ENCODE data around the gene RHEX. TPM values are rescaled to one million over a fixed set of nuclear protein-coding genes. Genes with fewer than 3 reads are reported as not detected.

The RHEX gene
- total RNA-seq, 4 donors from 2014 or later = 0.93 to 9.9 (median 1.7) TPM; not detected in 1

GRCh38 chr1:206010060-206010459 is 42.9 kb upstream of the RHEX start:
- WGBS, 2 donors = 76 to 83% methylated on average over 5 of the region's 5 CpGs
- intact Hi-C loops (cut with DNase I; ENCODE audit: low total_unique reads) = no loop called here
- TF ChIP-seq POLR2A (IDR thresholded peaks at IDR 0.05) = no peak
- TF ChIP-seq, protein P1, sequence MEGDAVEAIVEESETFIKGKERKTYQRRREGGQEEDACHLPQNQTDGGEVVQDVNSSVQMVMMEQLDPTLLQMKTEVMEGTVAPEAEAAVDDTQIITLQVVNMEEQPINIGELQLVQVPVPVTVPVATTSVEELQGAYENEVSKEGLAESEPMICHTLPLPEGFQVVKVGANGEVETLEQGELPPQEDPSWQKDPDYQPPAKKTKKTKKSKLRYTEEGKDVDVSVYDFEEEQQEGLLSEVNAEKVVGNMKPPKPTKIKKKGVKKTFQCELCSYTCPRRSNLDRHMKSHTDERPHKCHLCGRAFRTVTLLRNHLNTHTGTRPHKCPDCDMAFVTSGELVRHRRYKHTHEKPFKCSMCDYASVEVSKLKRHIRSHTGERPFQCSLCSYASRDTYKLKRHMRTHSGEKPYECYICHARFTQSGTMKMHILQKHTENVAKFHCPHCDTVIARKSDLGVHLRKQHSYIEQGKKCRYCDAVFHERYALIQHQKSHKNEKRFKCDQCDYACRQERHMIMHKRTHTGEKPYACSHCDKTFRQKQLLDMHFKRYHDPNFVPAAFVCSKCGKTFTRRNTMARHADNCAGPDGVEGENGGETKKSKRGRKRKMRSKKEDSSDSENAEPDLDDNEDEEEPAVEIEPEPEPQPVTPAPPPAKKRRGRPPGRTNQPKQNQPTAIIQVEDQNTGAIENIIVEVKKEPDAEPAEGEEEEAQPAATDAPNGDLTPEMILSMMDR (IDR thresholded peaks at IDR 0.05) = no peak
- H3K4me3 ChIP-seq (ENCODE audit: low read depth, poor library complexity, severe bottlenecking) = no peak overlapping the region
- DNase-seq (ENCODE audit: low spot score in 2 of 2) = no peak

- H3K4me3 ChIP-seq (ENCODE audit: low read depth, poor library complexity, severe bottlenecking) = no peak overlapping the region
- 47 to 60% methylated on average over 8 of the region's 8 CpGs for WGBS, 2 donors
- intact Hi-C loops (cut with DNase I; ENCODE audit: low total_unique reads) = no loop called here
- peak in 1 of 2 donors; percentile 65 for DNase-seq (ENCODE audit: low spot score in 2 of 2)
- TF ChIP-seq POLR2A (IDR thresholded peaks at IDR 0.05) = no peak
- TF ChIP-seq, protein P1 (IDR thresholded peaks at IDR 0.05) = no peak
Observed at GRCh38 chr1:206011057-206011456, 41.9 kb upstream of the RHEX start.

DNA sequence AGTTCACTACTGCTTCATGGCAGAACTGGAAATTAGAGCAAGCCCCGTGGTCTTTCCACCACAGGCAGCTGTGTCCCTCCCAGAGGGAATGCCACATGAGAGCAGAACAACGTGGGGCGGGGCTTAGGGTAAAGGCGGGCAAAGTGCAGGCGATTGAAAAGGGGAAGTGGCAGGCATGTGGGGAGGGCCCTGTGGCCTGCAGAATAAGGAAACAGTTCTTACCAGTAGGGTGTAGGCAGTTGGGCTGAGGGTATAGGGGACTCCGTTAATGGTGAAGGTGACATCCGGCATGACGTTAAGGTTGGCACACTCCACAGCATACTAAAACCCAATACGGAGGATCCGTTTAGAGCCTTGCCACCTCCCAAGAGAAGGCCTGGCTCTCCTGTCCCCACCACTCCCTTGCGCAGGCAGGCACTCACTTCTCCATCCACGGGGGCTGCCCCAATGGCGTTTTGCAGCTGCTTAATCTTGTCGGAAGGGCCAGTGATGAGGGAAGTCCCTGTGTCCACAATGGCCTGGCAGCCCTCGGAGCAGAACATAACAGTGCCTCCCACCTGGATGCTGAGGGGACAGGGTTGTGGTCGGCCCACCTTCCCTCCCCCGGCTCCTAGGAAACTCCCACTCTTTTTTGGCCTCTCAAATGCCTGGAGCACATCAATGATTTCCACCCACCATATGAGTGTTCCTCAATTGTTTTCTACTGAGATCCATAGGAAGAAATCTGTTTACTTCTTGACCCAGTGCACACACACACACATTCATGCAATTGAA is 40.7 kb upstream of the RHEX start:
- H3K4me3 ChIP-seq (ENCODE audit: low read depth, poor library complexity, severe bottlenecking) = no peak overlapping the region
- DNase-seq (ENCODE audit: low spot score in 2 of 2) = peak; percentile 80 to 93
- intact Hi-C loops (cut with DNase I; ENCODE audit: low total_unique reads) = no loop called here
- 67 to 69% methylated on average over 17 of the region's 17 CpGs for WGBS, 2 donors
- no peak for TF ChIP-seq POLR2A (IDR thresholded peaks at IDR 0.05)
- TF ChIP-seq, protein P1 (IDR thresholded peaks at IDR 0.05) = no peak

- H3K4me3 ChIP-seq (ENCODE audit: low read depth, poor library complexity, severe bottlenecking) = no peak overlapping the region
- DNase-seq (ENCODE audit: low spot score in 2 of 2) = peak in 1 of 2 donors; percentile 31
- no peak for TF ChIP-seq POLR2A (IDR thresholded peaks at IDR 0.05)
- TF ChIP-seq, protein P1 (IDR thresholded peaks at IDR 0.05) = no peak
- 80 to 95% methylated on average over 6 of the region's 6 CpGs for WGBS, 2 donors
- intact Hi-C loops (cut with DNase I; ENCODE audit: low total_unique reads) = no loop called here
Observed at GRCh38 chr1:206013026-206013795, 39.8 kb upstream of the RHEX start.

- 88 to 93% methylated on average over 5 of the region's 5 CpGs for WGBS, 2 donors
- TF ChIP-seq POLR2A (IDR thresholded peaks at IDR 0.05) = no peak
- TF ChIP-seq, protein P1 (IDR thresholded peaks at IDR 0.05) = no peak
Observed at GRCh38 chr1:206014601-206015000, 38.4 kb upstream of the RHEX start.

More at GRCh38 chr1:206014601-206015000, 38.4 kb upstream of the RHEX start:
- intact Hi-C loops (cut with DNase I; ENCODE audit: low total_unique reads) = loop anchor here (1.0 kb wide), 1 partner anchor 22 kb away; no protein-coding TSS in a partner anchor
- no peak overlapping the region for H3K4me3 ChIP-seq (ENCODE audit: low read depth, poor library complexity, severe bottlenecking)
- DNase-seq (ENCODE audit: low spot score in 2 of 2) = peak in 1 of 2 donors; percentile 34

Data from lower leg skin (tissue), 4 donors.